DMS53 treated with DMSO at 0.1 percent for 48 hours (cell line): Measurements from ENCODE around the gene SLC36A3.
"Not testable (repeated sequence)": the region's sequence is repeated elsewhere in the genome, so short reads cannot be mapped to it uniquely, and the experiment has no call there.

ENCODE experiments used
- DNase-seq: peaks from one replicate; lab custom pipeline; 2025; ENCODE audit not compliant: unreplicated experiment; lab: John Stamatoyannopoulos, UW

The SLC36A3 gene

GRCh38 chr5:151240268-151240835, 63.2 kb downstream of the SLC36A3 start:
- DNase-seq = not testable (repeated sequence)

- peak; percentile 56 for DNase-seq
These were observed 64.2 kb downstream of the SLC36A3 start for GRCh38 chr5:151239237-151239861.

GRCh38 chr5:151238303-151238741, 65.2 kb downstream of the SLC36A3 start:
- no peak for DNase-seq

DNA sequence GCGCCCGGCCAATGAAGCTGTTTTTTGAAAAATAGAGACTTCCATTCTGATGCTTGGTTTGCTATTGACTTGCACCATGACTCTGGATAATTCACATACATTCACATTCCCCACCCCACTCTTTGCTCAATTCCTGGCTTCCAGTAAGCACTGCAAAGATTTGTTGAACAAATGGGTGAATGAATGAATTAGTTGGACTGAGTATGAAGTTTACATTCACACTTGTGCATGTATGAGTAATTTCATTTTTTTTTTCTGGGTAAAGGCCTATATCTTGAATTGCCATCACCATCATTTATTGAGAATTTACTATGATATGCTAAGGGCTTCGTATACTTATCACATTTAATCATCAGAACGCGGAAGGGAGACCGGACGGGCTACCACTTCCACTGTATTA, 65.9 kb downstream of the SLC36A3 start:
- no peak for DNase-seq

DNA sequence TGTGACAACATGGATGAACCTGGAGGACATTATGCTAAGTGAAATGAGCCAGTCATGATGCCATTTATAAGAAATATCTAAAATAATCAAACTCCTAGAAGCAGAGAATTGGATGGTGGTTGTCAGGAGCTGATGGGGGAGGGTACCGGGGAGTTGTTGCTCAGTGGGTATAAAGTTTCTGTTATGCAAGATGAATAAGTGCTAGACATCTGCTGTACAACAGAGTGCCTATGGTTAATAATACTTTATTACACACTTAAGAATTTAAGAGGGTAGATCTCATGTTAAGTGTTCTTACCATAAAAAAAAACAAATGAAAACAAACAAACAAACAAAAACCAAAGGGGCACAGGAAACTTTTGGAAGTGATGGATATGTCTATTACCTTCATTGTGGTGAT, 66.7 kb downstream of the SLC36A3 start:
- no peak for DNase-seq

- DNase-seq = not testable (repeated sequence)
These were observed 68.4 kb downstream of the SLC36A3 start for GRCh38 chr5:151235239-151235571.

DNA sequence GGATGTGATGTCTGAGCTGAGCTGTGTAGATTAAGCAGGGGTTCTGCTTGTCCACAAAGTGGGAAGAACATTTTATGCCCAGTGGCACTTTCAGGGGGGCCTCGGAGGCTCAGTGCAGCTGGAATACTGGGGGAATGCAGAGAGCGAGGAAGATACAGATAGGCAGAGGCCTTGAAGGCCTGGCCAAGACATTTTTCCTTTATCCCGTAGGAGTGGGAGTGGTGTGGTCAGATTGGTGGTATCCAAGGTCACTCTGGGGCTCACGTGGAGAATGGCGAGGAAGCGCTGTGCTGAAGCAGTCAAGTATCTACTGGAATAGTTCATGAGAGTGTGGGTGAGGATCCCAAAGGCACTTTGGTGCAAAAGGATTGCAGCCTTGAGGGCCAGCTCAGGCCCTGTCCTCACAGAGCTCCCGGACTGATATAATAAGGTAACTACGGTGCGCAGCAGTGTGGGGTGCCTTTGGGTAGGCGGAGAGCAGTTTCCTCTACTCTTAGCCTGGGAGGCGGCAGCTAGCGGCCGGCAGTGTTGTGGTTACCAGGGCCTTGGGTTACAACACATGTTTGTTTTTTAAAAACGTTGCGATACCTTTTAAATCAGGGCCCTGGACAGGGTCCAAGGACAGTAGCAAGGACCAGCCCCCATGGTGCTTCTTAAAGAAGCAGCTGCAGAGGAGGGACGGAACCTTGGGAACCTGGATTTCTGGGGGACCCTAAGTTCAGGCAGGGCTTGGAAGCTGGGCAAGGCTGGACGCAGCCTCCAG, 68.9 kb downstream of the SLC36A3 start:
- DNase-seq = no peak

- no peak for DNase-seq
These were observed 69.9 kb downstream of the SLC36A3 start for GRCh38 chr5:151233616-151234085.

DNA sequence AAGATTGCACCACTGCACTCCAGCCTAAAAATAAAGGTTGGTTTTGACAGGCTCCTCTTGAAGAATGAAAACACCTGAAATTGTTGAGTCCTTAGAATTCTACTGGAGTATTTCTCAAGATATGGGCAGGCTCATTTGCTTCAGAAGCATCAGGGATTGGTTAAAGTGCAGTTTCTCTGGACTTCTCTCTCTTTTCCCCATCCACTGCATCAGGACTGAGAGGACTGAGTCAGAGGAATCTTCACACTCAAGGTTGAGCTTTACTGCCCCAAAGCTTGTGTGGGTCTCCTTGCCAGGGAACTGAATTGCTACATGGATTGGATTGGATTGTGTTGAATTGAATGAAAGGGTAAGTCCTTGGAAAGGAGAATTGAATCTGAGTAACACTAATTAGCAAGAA, 72.2 kb downstream of the SLC36A3 start:
- DNase-seq = no peak

- DNase-seq = no peak
These were observed 73.4 kb downstream of the SLC36A3 start for GRCh38 chr5:151230048-151230680.

- no peak for DNase-seq
These were observed 74.6 kb downstream of the SLC36A3 start for GRCh38 chr5:151228986-151229385.

- no peak for DNase-seq
These were observed 75.6 kb downstream of the SLC36A3 start for GRCh38 chr5:151227918-151228447.
